Activated CD4-positive, alpha-beta T cell treated with anti-CD3 and anti-CD28 coated beads, Interleukin-2, amount 10 ng/mL, durations not matched to agents 24 days and 14 days (primary cell): Measurements from ENCODE around the gene FSD2. TPM values are rescaled to one million over a fixed set of nuclear protein-coding genes. Genes with fewer than 3 reads are reported as not detected.

Source experiments
- DNase-seq: peaks from one replicate; pipeline ENCODE4 v3.0.0; 2022
- H3K27ac Mint-ChIP-seq: one replicate; pipeline ENCODE4 v1.8.0; 2022; ENCODE audit warnings: mild to moderate bottlenecking, mixed read lengths
- H3K27me3 Mint-ChIP-seq: one replicate; pipeline ENCODE4 v1.8.0; 2022; ENCODE audit warnings: mixed read lengths
- H3K36me3 Mint-ChIP-seq: one replicate; pipeline ENCODE4 v1.8.0; 2022; ENCODE audit warnings: low read depth, mild to moderate bottlenecking, mixed read lengths
- H3K4me1 Mint-ChIP-seq: one replicate; pipeline ENCODE4 v1.8.0; 2021; ENCODE audit warnings: mixed read lengths
- H3K4me3 Mint-ChIP-seq: one replicate; pipeline ENCODE4 v1.8.0; 2022; ENCODE audit warnings: mild to moderate bottlenecking, moderate library complexity, mixed read lengths
- H3K9me3 Mint-ChIP-seq: one replicate; pipeline ENCODE4 v1.8.0; 2021; ENCODE audit warnings: mixed read lengths
- intact Hi-C: fragments of 100-400 bp; cut with micrococcal nuclease; formaldehyde crosslinking; loops from one replicate; pipeline ENCODE4 v1.15.1; 2023
- total RNA-seq: library from RNA; stranded (reverse); gene quantifications from 2 replicates; pipeline ENCODE4 v1.2.3, GENCODE V29; 2022

Gene FSD2
- total RNA-seq = not detected in 2 replicates

DNA sequence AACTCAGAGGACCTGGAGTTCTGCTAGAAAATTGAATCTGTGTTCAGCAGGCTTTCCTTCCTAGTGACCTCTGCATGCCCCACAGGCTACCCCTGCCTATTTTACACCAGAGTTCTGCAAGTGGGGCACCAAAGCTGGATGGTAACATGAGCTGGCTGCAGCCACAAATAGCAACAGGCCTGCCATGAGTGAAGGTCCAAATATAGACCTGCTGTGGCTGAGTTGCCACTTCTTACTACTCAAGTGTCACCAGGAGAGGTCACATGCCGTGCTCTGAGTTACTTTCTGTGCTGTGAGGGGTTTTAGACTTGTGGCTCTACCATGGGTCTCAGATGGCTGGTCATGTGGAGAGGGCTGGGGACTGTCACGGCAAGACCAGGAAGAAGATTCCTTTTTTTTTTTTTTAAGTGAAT lies at the start of gene FSD2:
Gene FSD2, minus strand, starts transcription at position 76 of the 413 bp plus-strand sequence. CDS start 18,679 bp downstream, outside the sequence.
- no peaks in the 10 kb centered on the region for H3K9me3 Mint-ChIP-seq
- peaks cover 14% of the 10 kb centered on the region for H3K4me1 Mint-ChIP-seq
- H3K4me3 Mint-ChIP-seq = no peak within 1 kb of the TSS
- intact Hi-C loops = no loop called here
- H3K27me3 Mint-ChIP-seq = peaks cover 40% of the 10 kb centered on the region
- H3K36me3 Mint-ChIP-seq = no peaks in the 10 kb centered on the region
- H3K27ac Mint-ChIP-seq = no peak within 1 kb of the TSS
- DNase-seq = no peak

DNA sequence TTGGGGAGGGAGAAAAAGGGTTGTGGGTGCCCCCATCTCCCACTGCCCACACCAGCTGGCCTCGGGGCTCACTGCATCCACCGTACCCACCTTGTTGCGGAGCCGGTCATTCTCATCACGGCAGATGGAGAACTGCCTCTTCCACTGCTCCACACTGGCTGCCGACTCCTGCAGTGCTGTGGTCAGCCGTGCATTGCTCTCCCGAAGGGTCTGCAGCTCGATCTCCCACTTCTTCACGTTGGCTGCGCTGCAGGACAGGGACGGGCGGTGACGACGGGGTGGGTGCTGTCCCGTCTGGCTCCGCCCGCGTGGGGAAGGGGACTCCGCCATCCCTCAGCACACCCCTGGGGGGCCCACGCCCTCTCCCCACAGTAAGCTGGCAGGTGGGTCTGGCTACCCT lies 48.7 kb upstream of the FSD2 start:
- Mint-ChIP-seq H3K27me3 (no peaks in the 10 kb centered on the region), H3K4me1 (peaks cover 9% of the 10 kb centered on the region), H3K9me3 (no peaks in the 10 kb centered on the region), H3K36me3 (peaks cover 3% of the 10 kb centered on the region), H3K4me3 (no peak overlapping the region), H3K27ac (no peak overlapping the region)
- DNase-seq = no peak
- intact Hi-C loops = no loop called here

DNA sequence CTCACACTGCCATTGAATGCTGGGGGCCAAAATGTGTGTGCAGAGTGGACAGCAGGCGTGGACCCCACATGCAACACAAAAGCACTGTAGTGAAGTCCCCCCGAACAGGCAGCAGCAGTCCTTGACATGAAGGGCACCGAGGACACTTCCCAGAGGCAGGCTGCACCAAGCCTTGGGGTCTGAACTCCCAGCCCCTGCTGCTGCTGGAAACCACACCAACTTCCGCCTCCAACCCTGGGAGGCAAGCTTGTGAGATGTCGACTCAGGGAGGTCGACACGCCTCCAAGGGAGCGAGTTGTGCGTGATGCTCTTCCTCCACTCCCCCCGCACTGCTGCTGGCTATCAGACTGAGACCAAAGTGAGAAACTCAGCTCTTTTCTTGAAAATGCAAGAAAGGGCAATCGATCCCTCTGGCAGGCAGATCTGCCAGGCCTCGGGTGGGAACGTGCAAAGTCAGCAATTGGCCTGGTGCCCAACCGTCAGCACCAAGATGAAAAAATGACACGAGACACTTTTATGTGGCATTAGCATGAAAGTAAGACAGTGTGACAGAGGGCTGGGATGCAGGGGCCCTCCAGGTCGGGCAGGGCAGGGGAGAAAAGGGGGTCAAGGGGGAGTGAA lies 47.2 kb upstream of the FSD2 start:
- H3K4me3 Mint-ChIP-seq = no peak overlapping the region
- H3K36me3 Mint-ChIP-seq = peaks cover 4% of the 10 kb centered on the region
- no peak overlapping the region for H3K27ac Mint-ChIP-seq
- peaks cover 12% of the 10 kb centered on the region for H3K4me1 Mint-ChIP-seq
- no peak for DNase-seq
- H3K9me3 Mint-ChIP-seq = no peaks in the 10 kb centered on the region
- intact Hi-C loops = no loop called here
- H3K27me3 Mint-ChIP-seq = no peaks in the 10 kb centered on the region

GRCh38 chr15:82851981-82852511 lies 46.2 kb upstream of the FSD2 start:
- no peaks in the 10 kb centered on the region for H3K9me3 Mint-ChIP-seq
- H3K27ac Mint-ChIP-seq = no peak overlapping the region
- intact Hi-C loops = no loop called here
- H3K4me3 Mint-ChIP-seq = no peak overlapping the region
- H3K36me3 Mint-ChIP-seq = peaks cover 4% of the 10 kb centered on the region
- no peaks in the 10 kb centered on the region for H3K27me3 Mint-ChIP-seq
- peaks cover 12% of the 10 kb centered on the region for H3K4me1 Mint-ChIP-seq
- DNase-seq = no peak

- Mint-ChIP-seq H3K4me1 (peaks cover 14% of the 10 kb centered on the region), H3K27me3 (peaks cover 3% of the 10 kb centered on the region), H3K4me3 (no peak overlapping the region), H3K9me3 (no peaks in the 10 kb centered on the region), H3K27ac (no peak overlapping the region), H3K36me3 (peaks cover 4% of the 10 kb centered on the region)
- no peak for DNase-seq
- intact Hi-C loops = no loop called here
These were observed 45.5 kb upstream of the FSD2 start for GRCh38 chr15:82851306-82851850.

GRCh38 chr15:82850731-82851130 lies 44.9 kb upstream of the FSD2 start:
- Mint-ChIP-seq H3K27me3 (peaks cover 5% of the 10 kb centered on the region), H3K4me1 (peaks cover 9% of the 10 kb centered on the region), H3K36me3 (peaks cover 4% of the 10 kb centered on the region), H3K27ac (no peak overlapping the region), H3K4me3 (no peak overlapping the region), H3K9me3 (no peaks in the 10 kb centered on the region)
- no peak for DNase-seq
- intact Hi-C loops = no loop called here

- H3K4me3 Mint-ChIP-seq = no peak overlapping the region
- intact Hi-C loops = loop anchor here (1.0 to 5.0 kb wide), 2 partner anchors 137 to 150 kb away; partner anchors contain the start of gene RAMAC
- H3K4me1 Mint-ChIP-seq = peaks cover 11% of the 10 kb centered on the region
- peak; percentile 88 for DNase-seq
- H3K36me3 Mint-ChIP-seq = peaks cover 4% of the 10 kb centered on the region
- peaks cover 9% of the 10 kb centered on the region for H3K27me3 Mint-ChIP-seq
- no peaks in the 10 kb centered on the region for H3K9me3 Mint-ChIP-seq
- H3K27ac Mint-ChIP-seq = no peak overlapping the region
These were observed 44.0 kb upstream of the FSD2 start for GRCh38 chr15:82849556-82850512.

DNA sequence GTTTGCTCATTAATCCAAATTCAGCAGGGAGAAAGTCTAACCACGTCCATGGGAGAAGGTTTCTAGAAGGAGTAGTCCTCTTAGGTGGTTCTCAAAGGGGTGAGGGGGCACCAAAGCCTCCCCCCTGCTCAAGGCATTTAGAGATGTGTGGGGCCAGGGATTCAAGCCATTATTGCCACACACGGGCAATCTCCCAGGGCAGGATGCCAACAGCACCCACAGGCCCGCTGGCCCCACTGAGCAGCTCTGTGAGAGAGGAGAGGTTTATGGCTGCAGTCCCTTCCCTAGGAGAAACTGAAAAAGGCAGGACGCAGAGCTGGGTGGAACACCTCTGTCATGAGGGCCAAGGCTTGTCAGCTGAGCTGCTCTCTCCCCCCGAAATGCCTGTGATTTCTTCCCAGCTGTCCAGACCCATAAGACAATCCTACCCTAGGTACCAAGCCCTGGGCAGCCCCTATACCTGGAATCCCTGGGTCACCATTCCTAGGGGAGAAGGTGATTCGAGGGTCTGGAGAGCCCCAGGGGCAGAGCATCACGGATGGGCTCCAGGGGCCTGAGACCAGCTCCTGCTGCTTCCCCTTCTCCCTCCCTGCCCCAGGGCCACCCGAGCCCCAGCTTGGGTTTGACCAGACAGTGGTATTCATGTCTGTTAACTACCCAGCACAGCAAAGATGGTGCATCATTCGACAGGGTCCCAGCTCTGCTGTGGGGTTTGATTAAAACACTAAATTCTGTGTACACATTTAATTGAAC lies 42.5 kb upstream of the FSD2 start:
- Mint-ChIP-seq H3K27ac (no peak overlapping the region), H3K27me3 (peaks cover 15% of the 10 kb centered on the region), H3K4me3 (no peak overlapping the region), H3K4me1 (peaks cover 14% of the 10 kb centered on the region), H3K9me3 (no peaks in the 10 kb centered on the region), H3K36me3 (peaks cover 6% of the 10 kb centered on the region)
- intact Hi-C loops = loop anchor here (5.0 kb wide), 1 partner anchor 139 kb away; the partner anchor contains the start of gene RAMAC
- no peak for DNase-seq

DNA sequence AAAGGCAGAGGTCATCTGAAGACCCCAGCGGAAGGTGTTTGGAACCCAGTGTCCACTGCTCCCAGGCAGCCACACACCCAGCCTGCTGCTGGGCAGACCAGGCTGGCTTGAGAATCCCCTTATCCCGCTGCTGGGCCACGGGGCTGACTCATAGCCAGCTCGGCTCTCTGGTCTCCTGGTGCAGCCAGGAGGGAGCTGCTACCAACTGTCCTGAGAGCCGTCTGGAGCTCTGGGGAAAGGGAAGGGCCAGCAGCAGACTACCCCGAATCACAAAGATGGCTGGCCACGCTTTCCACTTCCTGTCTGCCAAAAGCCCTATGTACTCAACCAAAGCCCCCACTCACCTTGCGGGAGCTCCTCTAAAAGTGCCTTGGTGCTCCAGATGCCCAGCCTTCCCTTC lies 41.8 kb upstream of the FSD2 start:
- no peak overlapping the region for H3K27ac Mint-ChIP-seq
- intact Hi-C loops = loop anchor here (5.0 kb wide), 1 partner anchor 140 kb away; the partner anchor contains the start of gene RAMAC
- no peaks in the 10 kb centered on the region for H3K9me3 Mint-ChIP-seq
- no peak for DNase-seq
- H3K4me3 Mint-ChIP-seq = no peak overlapping the region
- peaks cover 8% of the 10 kb centered on the region for H3K36me3 Mint-ChIP-seq
- peaks cover 15% of the 10 kb centered on the region for H3K27me3 Mint-ChIP-seq
- peaks cover 14% of the 10 kb centered on the region for H3K4me1 Mint-ChIP-seq

DNA sequence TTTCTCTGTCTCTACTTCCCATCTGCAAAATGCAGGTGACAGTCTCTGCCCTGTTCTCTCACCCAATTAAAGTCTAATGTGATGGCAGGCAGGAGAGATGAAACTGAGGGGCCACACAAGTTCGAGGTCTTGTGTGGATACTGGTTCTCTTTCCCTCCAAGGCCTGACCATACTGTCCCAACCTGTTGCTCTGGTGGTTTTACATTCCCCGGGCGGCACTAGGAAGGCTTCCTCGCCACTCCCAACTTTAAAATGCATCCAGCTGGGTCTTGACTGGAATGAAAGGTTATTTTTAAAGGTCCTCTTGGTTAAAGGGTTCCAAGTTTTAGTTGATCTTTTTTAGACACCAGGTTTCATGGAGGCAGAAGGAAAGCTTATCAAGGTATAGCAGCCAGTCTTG lies 40.8 kb upstream of the FSD2 start:
- no peak for DNase-seq
- Mint-ChIP-seq H3K9me3 (no peaks in the 10 kb centered on the region), H3K4me1 (peaks cover 14% of the 10 kb centered on the region), H3K4me3 (no peak overlapping the region), H3K36me3 (peaks cover 7% of the 10 kb centered on the region), H3K27me3 (peaks cover 15% of the 10 kb centered on the region), H3K27ac (no peak overlapping the region)
- intact Hi-C loops = loop anchor here (5.0 kb wide), 1 partner anchor 141 kb away; the partner anchor contains the start of gene RAMAC

- peak; percentile 44 for DNase-seq
- Mint-ChIP-seq H3K36me3 (peaks cover 7% of the 10 kb centered on the region), H3K9me3 (no peaks in the 10 kb centered on the region), H3K4me1 (peaks cover 14% of the 10 kb centered on the region), H3K27ac (no peak overlapping the region), H3K4me3 (no peak overlapping the region), H3K27me3 (peaks cover 15% of the 10 kb centered on the region)
- intact Hi-C loops = loop anchor here (5.0 kb wide), 1 partner anchor 142 kb away; the partner anchor contains the start of gene RAMAC
These were observed 39.8 kb upstream of the FSD2 start for GRCh38 chr15:82845686-82846085.

DNA sequence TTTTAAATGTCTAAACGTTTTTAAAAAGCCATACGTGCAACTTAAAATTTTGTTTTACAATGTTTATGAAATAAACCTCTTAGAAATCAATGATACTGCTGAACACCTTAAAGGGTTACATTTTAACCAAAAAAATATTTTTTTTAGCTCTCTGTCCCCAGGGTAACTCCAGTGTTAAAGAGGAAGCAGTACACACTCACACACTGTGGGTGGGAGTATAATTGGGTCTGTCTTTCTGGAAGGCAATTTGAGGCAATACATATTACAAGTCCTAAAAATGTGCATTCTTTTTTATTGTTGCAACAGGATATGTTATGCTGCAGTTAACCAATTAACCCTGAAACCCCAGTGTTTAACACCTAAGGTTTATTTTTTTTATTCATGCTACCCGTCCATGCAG lies 37.7 kb upstream of the FSD2 start:
- no peak for DNase-seq

GRCh38 chr15:82840166-82840565 lies 34.3 kb upstream of the FSD2 start:
- no peak overlapping the region for H3K27ac Mint-ChIP-seq
- no peaks in the 10 kb centered on the region for H3K9me3 Mint-ChIP-seq
- DNase-seq = no peak
- H3K36me3 Mint-ChIP-seq = peaks cover 39% of the 10 kb centered on the region
- H3K4me3 Mint-ChIP-seq = no peak overlapping the region
- peaks cover 11% of the 10 kb centered on the region for H3K27me3 Mint-ChIP-seq
- intact Hi-C loops = no loop called here
- H3K4me1 Mint-ChIP-seq = peaks cover 6% of the 10 kb centered on the region

More for the DNA sequence above, 37.7 kb upstream of the FSD2 start:
- intact Hi-C loops = no loop called here
- peaks cover 7% of the 10 kb centered on the region for H3K4me1 Mint-ChIP-seq
- no peaks in the 10 kb centered on the region for H3K9me3 Mint-ChIP-seq
- peaks cover 17% of the 10 kb centered on the region for H3K27me3 Mint-ChIP-seq
- H3K27ac Mint-ChIP-seq = no peak overlapping the region
- H3K4me3 Mint-ChIP-seq = no peak overlapping the region
- H3K36me3 Mint-ChIP-seq = peaks cover 9% of the 10 kb centered on the region
